Measurements from ENCODE around the gene SLC1A2. TPM values are rescaled to one million over a fixed set of nuclear protein-coding genes. Genes with fewer than 3 reads are reported as not detected.

Gene SLC1A2
- total RNA-seq, 1 experiment from 2014 or later = 0.50 TPM

- Histone ChIP-seq H3K23ac (ENCODE audit: insufficient read length, low read depth, low read length) (no peak overlapping the region), H4K91ac (ENCODE audit: insufficient read length, low read depth, low read length) (no peak overlapping the region), H3K9ac (ENCODE audit: extremely low read depth, insufficient read length, low read length) (no peak overlapping the region), H2BK20ac (ENCODE audit: low read depth, low read length, poor library complexity, severe bottlenecking) (no peak overlapping the region), H2BK12ac (ENCODE audit: insufficient read length, low read depth, low read length) (no peak overlapping the region), H4K8ac (replicated peaks; ENCODE audit: insufficient read length, low read depth, low read length) (no peak overlapping the region), H3K4me2 (ENCODE audit: insufficient read depth, insufficient read length, low read length) (no peak overlapping the region), H2BK5ac (ENCODE audit: insufficient read length, low read length) (no peak overlapping the region), H3K18ac (ENCODE audit: insufficient read length, low read depth, low read length) (no peak overlapping the region), H2AFZ (ENCODE audit: low read length) (no peak overlapping the region), H3K9me3 (ENCODE audit: control insufficient read depth, low read depth, low read length) (no peaks in the 10 kb centered on the region), H3K27me3 (ENCODE audit: insufficient read depth, low read length) (no peaks in the 10 kb centered on the region), H2BK15ac (ENCODE audit: low read depth, low read length) (no peak overlapping the region), H2BK120ac (ENCODE audit: low read depth, low read length, poor library complexity, severe bottlenecking) (no peak overlapping the region), H3K79me1 (ENCODE audit: insufficient read depth, low read depth, low read length, poor library complexity, severe bottlenecking) (no peaks in the 10 kb centered on the region), H3K56ac (ENCODE audit: insufficient read length, low read depth, low read length) (no peak overlapping the region), H3K4me1 (ENCODE audit: insufficient read depth, low read length) (no peaks in the 10 kb centered on the region), H3T11ph (ENCODE audit: low read length) (no peak overlapping the region), H2AK5ac (ENCODE audit: insufficient read length, low read length) (no peak overlapping the region), H3K79me2 (ENCODE audit: insufficient read depth, low read length) (no peaks in the 10 kb centered on the region), H4K5ac (ENCODE audit: insufficient read length, low read depth, low read length) (no peak overlapping the region), H3K23me2 (ENCODE audit: insufficient read length, low read depth, low read length, poor library complexity, severe bottlenecking) (no peaks in the 10 kb centered on the region), H3K4ac (ENCODE audit: low read depth, low read length) (no peak overlapping the region), H4K20me1 (ENCODE audit: control insufficient read depth, insufficient read depth, insufficient read length) (no peaks in the 10 kb centered on the region), H3K14ac (ENCODE audit: insufficient read depth, low read length) (no peak overlapping the region), H3K27ac (ENCODE audit: insufficient read length, low read depth, low read length) (no peak overlapping the region)
- Mint-ChIP-seq H3K27ac (no peak overlapping the region; a peak in 1 of 7 replicates), H3K9me3 (no peaks in the 10 kb centered on the region), H3K4me1 (no peaks in the 10 kb centered on the region), H3K36me3 (ENCODE audit: insufficient read depth in 1 of 3, low read depth in 3 of 3) (no peaks in the 10 kb centered on the region), H3K27me3 (ENCODE audit: low read depth) (no peaks in the 10 kb centered on the region), H3K4me3 (no peak overlapping the region)
- WGBS (ENCODE audit: extremely low coverage, insufficient read length, low lambda C conversion rate) = no CpG with 5 or more reads among the region's 1 CpG
- DNase-seq = no peak
- TF ChIP-seq CTCF (conservative IDR thresholded peaks at IDR 0.05) = no peak
These were observed 173.6 kb downstream of the SLC1A2 start for GRCh38 chr11:35245786-35246185.

Data from H9 (cell line).